Caki2 (cell line): ENCODE results near the gene GRK5. TPM values are rescaled to one million over a fixed set of nuclear protein-coding genes. Genes with fewer than 3 reads are reported as not detected.
A peak's percentile ranks its signal among the peaks of the same experiment; 100 is the strongest.

ENCODE experiments used
- DNase-seq: peaks from one replicate; pipeline ENCODE4 v3.0.0-alpha.2; 2015; ENCODE audit warnings: low read depth
- in situ Hi-C: cut with HindIII; loops from 2 replicates; pipeline ENCODE4 v1.10.0; 2016; ENCODE audit warnings: low sequenced_read_pairs, low pct_unique_long_range_greater_than_20kb, mixed read lengths
- total RNA-seq: library from RNA; depleted of rRNA; stranded (reverse); fragments of >200 nt; shearing (Covaris generic); gene quantifications from 2 replicates; pipeline ENCODE4 v1.2.3, GENCODE V29; 2014; ENCODE audit warnings: low replicate concordance

Gene GRK5
- total RNA-seq, 1 experiment from 2014 or later: 0.61 TPM

GRCh38 chr10:119302172-119302571, 94.8 kb downstream of the GRK5 start:
- in situ Hi-C loops: no loop called here
- no peak for DNase-seq

- in situ Hi-C loops: no loop called here
- DNase-seq: no peak
Observed at GRCh38 chr10:119302591-119303253, 95.4 kb downstream of the GRK5 start.

- in situ Hi-C loops: no loop called here
- peak; percentile 26 for DNase-seq
Observed at GRCh38 chr10:119303886-119304285, 96.5 kb downstream of the GRK5 start.

GRCh38 chr10:119304541-119304940, 97.2 kb downstream of the GRK5 start:
- no peak for DNase-seq
- in situ Hi-C loops: no loop called here

GRCh38 chr10:119305860-119306513, 98.6 kb downstream of the GRK5 start:
- DNase-seq: peak; percentile 91
- in situ Hi-C loops: no loop called here

GRCh38 chr10:119306514-119306951, 99.2 kb downstream of the GRK5 start:
- in situ Hi-C loops: no loop called here
- DNase-seq: peak; percentile 32

GRCh38 chr10:119306986-119307392, 99.6 kb downstream of the GRK5 start:
- in situ Hi-C loops: no loop called here
- DNase-seq: no peak

GRCh38 chr10:119308089-119308488, 100.7 kb downstream of the GRK5 start:
- in situ Hi-C loops: no loop called here
- DNase-seq: no peak

- in situ Hi-C loops: no loop called here
- DNase-seq: no peak
Observed at GRCh38 chr10:119308551-119309422, 101.4 kb downstream of the GRK5 start.

GRCh38 chr10:119309423-119309770, 102.0 kb downstream of the GRK5 start:
- no peak for DNase-seq
- in situ Hi-C loops: no loop called here

GRCh38 chr10:119310806-119311205, 103.4 kb downstream of the GRK5 start:
- in situ Hi-C loops: no loop called here
- DNase-seq: no peak

- in situ Hi-C loops: no loop called here
- DNase-seq: no peak
Observed at GRCh38 chr10:119312241-119312640, 104.9 kb downstream of the GRK5 start.

- in situ Hi-C loops: no loop called here
Observed at GRCh38 chr10:119313024-119313423, 105.7 kb downstream of the GRK5 start.

GRCh38 chr10:119313644-119314043, 106.3 kb downstream of the GRK5 start:
- in situ Hi-C loops: no loop called here
- no peak for DNase-seq

More at GRCh38 chr10:119313024-119313423, 105.7 kb downstream of the GRK5 start:
- no peak for DNase-seq

GRCh38 chr10:119314061-119314460, 106.7 kb downstream of the GRK5 start:
- in situ Hi-C loops: no loop called here
- no peak for DNase-seq

- in situ Hi-C loops: no loop called here
- DNase-seq: no peak
Observed at GRCh38 chr10:119314486-119314885, 107.1 kb downstream of the GRK5 start.

GRCh38 chr10:119315128-119316001, 108.0 kb downstream of the GRK5 start:
- peak; percentile 81 for DNase-seq
- in situ Hi-C loops: no loop called here

- no peak for DNase-seq
- in situ Hi-C loops: no loop called here
Observed at GRCh38 chr10:119316002-119316358, 108.6 kb downstream of the GRK5 start.
